NCI-H2107 treated with DMSO at 0.1 percent for 48 hours (cell line): ENCODE data around the gene EDA.

Experiments
- DNase-seq: peaks from one replicate; lab custom pipeline; 2025; ENCODE audit not compliant: unreplicated experiment; lab: John Stamatoyannopoulos, UW

The EDA gene

DNA sequence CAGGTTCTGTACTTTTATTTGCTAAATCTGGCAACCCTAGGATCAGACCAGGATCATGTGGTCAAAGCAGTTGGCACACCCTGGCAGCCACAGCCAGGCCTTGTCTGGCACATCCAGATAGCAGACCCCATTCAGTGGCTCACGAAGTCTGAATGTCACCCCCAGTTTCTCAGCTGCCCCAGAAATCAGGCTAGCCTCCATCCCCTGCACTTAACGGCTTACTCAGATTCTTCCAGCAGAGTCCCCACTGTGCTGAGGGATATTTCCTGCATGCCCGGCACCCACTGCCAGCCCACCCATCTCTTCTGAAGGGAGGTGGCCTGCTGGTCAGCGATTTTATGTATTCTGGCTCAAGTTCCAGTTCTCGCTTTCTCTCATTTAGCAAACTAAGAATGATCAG lies 438.5 kb downstream of the EDA start:
- DNase-seq: no peak

DNA sequence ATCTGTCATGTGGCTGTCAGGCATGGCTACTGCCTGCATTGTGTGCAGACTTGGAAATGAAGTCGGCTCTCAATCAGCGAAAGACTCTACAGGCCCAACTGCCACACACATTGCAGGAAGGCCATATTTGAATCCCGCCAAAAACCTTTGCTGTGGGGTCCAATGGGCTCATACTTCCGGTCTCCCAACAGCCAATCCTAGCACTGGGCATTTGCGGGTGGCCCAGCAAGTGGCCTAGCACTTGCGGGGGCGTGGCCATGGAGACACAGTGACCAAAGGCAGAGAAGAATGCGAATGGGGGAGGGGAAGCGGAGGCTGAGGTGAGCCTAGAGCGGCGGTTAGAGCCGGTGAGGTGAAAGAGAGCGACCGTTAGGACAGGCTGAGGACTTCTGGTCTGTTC lies 446.2 kb downstream of the EDA start, which contains the start of gene OTUD6A:
Gene OTUD6A, plus strand, starts transcription at position 382 of the 400 bp plus-strand sequence. CDS start 68 bp downstream, outside the sequence.
- DNase-seq: no peak

DNA sequence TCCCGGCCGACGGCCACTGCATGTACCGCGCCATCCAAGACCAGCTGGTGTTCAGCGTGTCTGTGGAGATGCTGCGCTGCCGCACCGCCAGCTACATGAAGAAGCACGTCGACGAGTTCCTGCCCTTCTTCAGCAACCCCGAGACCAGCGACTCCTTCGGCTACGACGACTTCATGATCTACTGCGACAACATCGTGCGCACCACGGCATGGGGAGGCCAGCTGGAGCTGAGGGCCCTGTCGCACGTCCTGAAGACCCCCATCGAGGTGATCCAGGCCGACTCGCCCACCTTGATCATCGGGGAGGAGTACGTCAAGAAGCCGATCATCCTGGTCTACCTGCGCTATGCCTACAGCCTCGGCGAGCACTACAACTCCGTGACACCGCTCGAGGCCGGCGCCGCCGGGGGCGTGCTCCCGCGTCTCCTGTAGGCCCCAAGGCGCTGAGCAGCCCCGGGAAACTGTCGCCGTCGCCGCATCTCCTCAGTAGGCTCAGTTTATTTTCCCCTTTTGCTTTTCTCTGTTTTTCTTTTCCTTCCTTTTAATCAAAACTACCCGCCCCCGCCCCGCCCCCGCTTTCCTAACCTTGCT lies 447.1 kb downstream of the EDA start:
- DNase-seq: no peak

DNA sequence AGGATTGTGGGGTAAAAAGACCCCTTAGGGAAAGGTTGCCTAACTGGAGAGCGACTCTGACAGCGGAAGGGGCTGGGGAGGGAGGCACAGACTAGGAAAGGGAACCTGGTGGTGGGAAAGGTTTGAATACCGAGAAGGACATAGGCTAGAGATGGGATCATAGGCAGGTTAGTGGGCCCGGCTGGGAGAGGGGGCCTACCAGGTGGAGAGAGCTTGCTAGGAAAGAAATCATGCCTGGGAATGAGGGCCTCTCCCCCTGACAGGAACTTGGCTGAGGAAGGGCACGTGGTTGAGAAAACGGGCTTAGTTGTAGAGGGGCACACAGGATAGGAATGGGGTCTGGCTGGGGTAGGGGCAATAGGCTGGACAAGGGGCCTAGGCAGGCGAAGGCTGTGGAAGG lies 450.7 kb downstream of the EDA start:
- DNase-seq: no peak

DNA sequence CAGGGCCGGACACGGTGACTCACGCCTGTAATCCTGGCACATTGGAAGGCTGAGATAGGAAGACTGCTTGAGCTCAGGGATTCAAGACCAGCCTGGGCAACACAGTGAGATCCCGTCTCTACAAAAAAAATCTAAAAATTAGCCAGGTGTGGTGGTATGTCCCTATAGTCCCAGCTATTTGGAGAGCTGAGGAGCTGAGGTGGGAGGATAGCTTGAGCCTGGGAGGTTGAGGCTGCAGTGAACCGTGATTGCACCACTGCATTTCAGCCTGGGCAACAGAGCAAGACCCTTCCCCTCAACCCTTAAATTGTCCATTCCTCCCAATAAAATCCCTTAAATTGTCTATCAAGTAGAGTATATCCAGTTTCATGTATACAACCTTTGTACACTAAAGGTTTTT lies 463.4 kb downstream of the EDA start:
- DNase-seq: no peak

DNA sequence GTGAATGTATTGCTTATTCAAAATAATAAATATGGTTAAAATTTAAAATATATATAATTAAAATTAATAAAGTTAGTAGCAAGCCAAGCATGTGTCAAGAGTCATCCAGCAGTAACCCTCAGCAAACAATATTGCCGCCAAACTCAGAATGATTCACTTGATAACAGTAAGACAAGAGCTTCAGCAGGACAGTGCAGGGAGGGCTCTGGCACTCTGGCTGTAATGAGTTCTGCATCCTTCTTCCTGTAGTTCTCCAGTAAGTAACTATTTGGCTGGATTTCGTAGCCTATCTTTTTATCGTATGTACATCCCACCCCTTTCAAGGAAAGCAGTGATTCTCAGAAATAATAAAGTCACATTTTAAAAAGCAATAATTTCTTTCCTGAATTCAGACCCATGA lies 464.0 kb downstream of the EDA start:
- no peak for DNase-seq

DNA sequence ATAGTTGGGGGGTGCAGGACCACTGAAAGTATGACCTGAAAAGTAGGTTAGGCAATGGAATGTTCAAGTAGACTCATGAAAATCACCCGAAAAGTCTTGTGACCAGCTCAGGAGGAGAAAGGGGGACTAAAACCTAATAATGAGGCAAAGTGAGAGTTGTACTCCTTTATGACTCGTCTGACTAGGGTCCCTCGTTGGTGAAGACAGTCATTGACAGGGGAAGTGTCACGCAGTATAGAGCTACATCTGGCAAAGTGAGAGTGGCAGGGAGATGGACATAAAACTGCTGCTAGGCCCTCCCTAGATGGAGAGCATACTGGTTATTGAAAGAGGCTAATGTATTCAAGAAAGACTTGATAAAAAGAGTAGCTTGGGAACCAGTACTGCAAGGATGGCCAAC lies 466.8 kb downstream of the EDA start:
- DNase-seq: no peak

DNA sequence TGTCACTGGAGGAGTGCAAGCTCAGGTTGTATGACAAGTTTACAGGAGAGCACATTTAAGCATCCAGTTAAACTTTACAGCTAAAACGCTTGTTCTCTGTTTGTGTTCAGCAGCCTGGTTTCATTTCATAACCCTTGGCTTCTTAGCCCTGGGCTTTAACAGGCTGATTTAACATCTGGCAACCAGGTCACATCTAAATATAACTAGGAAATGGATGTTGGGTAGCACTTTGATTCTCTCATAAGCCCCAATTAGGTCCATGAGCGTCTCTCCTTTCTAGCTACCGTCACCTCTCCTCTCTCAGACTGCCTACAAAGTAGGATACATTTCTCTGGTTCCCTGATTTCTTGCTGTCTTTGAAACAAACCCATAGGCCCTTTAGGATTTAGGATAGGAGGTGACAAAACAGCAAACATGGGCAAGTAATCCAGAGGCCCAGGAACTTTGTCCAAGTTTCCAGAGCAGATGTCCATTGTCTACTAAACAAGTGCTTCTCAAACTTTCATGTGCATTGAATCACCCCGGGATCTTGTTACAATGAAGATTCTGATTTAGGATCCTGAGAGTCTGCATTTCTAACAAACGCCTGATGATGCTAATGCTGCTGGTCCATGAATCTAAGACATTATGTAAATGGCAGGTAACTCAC lies 468.8 kb downstream of the EDA start:
- DNase-seq: no peak

DNA sequence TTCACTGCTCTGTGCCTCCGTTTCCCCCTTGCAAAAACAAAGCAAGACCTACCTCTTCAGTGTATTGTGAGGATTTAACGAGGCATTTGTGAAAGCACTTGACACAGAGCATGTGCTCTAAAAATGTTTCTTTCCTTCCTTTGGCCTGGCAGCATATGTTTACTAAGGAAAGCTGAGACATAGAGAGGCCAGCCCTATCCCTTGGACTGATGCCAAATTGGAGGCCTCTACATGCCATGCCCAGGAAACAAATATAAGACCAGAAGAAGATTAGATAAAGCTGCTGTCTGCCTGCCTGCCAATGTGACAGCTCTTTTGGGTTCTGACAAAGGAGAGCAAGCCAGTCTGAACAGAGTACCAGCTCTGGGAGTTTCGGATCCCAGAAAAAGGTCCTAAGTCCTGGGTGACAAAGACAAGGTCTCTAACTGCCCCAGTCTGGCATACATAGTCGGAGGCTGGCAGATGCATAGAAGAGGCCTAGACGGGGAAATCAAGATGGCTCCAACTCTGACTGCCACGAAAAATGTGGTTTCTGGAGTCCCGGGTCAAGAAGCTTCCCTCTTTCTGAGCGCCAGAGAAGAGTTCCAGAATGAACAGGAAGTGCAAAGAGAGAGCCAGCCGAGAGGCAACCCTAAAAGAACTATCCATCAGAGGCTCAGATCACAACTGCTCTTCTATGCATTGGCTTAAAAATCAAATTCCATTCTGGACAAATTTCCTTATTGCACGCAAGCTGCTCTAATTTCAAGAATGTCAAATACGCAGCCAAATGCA lies 472.1 kb downstream of the EDA start:
- no peak for DNase-seq

DNA sequence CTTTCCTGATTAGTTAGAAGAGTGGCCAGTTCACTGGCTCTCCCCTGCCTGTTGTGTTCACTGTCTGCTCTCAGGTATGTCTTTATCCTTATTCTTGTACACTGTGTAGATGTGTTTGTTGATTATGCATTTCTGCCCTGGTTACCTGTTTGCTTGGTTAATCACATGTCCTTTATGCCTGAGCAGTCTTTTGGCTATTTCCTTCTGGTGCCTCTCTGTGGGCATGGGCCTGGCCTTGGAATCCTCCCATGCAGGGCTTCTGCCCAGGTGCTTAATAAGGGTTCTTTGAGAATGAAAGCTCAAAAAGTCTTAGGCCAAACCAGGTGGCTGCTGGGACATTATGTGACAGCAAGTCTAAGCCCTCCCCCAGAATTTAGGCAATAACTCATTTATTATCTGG lies 472.8 kb downstream of the EDA start:
- no peak for DNase-seq
